OCI-LY7 (cell line): ENCODE measurements around the gene ZNF775. TPM values are rescaled to one million over a fixed set of nuclear protein-coding genes. Genes with fewer than 3 reads are reported as not detected.

ENCODE experiments used
- BruUV-seq: library from RNA; stranded (reverse); fragments of 400-500 nt; replicated peaks from 2 replicates; lab custom pipeline; 2021; lab: Mats Ljungman, UMichigan
- CTCF ChIA-PET: fragments of 300-600 bp; sonication (Branson Sonifier 250); formaldehyde crosslinking; loops from one replicate; lab custom pipeline; 2022; ENCODE audit warnings: antibody characterized with exemption; ENCODE audit not compliant: unreplicated experiment; lab: Charles Lee
- POLR2A ChIA-PET: fragments of 300-600 bp; sonication (Branson Sonifier 250); formaldehyde crosslinking; loops from one replicate; lab custom pipeline; 2022; ENCODE audit warnings: antibody characterized with exemption; lab: Charles Lee
- DNase-seq: peaks from one replicate; pipeline ENCODE4 v3.0.0-alpha.2; 2015; ENCODE audit warnings: low spot score
- H2AFZ ChIP-seq: fragments of 200-600 bp; sonication (generic), shearing (Covaris generic); 2 replicates; pipeline ENCODE4 v1.6.1; 2014; ENCODE audit warnings: mild to moderate bottlenecking, antibody characterized with exemption, low read length, moderate library complexity
- H3K27ac ChIP-seq: fragments of 200-600 bp; sonication (generic); 2 replicates; pipeline ENCODE4 v1.5.1; 2014; ENCODE audit warnings: mixed run types, low read depth, mild to moderate bottlenecking, moderate library complexity, low read length, inconsistent platforms; ENCODE audit not compliant: poor library complexity, severe bottlenecking
- H3K36me3 ChIP-seq: fragments of 200-600 bp; sonication (generic); 2 replicates; pipeline ENCODE4 v1.6.1; 2014; ENCODE audit warnings: mild to moderate bottlenecking, antibody characterized with exemption, low read length, moderate library complexity, mixed read lengths; ENCODE audit not compliant: insufficient read depth
- H3K4me1 ChIP-seq: fragments of 200-600 bp; sonication (generic); 2 replicates; pipeline ENCODE4 v1.5.1; 2014; ENCODE audit warnings: mild to moderate bottlenecking, low read length; ENCODE audit not compliant: insufficient read depth, poor library complexity, severe bottlenecking
- H3K4me2 ChIP-seq: fragments of 200-600 bp; sonication (generic); 2 replicates; pipeline ENCODE4 v1.6.1; 2014; ENCODE audit warnings: mild to moderate bottlenecking, low read length
- H3K4me3 ChIP-seq: fragments of 200-600 bp; sonication (generic); 2 replicates; pipeline ENCODE4 v1.5.1; 2014; ENCODE audit warnings: mild to moderate bottlenecking, low read depth, low read length; ENCODE audit not compliant: poor library complexity, severe bottlenecking
- H3K79me2 ChIP-seq: fragments of 200-600 bp; sonication (generic); 2 replicates; pipeline ENCODE4 v1.6.1; 2016; ENCODE audit warnings: low read depth, mild to moderate bottlenecking, low read length, moderate library complexity, mixed read lengths; ENCODE audit not compliant: insufficient read depth
- H3K9me2 ChIP-seq: fragments of 200-600 bp; sonication (generic); 2 replicates; pipeline ENCODE4 v1.6.1; 2016; ENCODE audit warnings: mild to moderate bottlenecking, low read length, mixed read lengths; ENCODE audit not compliant: insufficient read depth
- H3K9me3 ChIP-seq: fragments of 200-600 bp; sonication (generic); 2 replicates; pipeline ENCODE4 v1.6.1; 2014; ENCODE audit warnings: mild to moderate bottlenecking, mixed run types, low read length, mixed read lengths
- H4K20me1 ChIP-seq: fragments of 200-600 bp; sonication (generic); 2 replicates; pipeline ENCODE4 v1.6.1; 2014; ENCODE audit warnings: mild to moderate bottlenecking, antibody characterized with exemption, low read length, moderate library complexity, mixed read lengths; ENCODE audit not compliant: insufficient read depth
- EZH2phosphoT487 ChIP-seq: fragments of 200-600 bp; sonication (generic); IDR thresholded peaks from 2 replicates; pipeline ENCODE4 v1.6.1; 2018; ENCODE audit warnings: low read depth, borderline replicate concordance, mild to moderate bottlenecking, mixed run types, antibody characterized with exemption, low read length, moderate library complexity, mixed read lengths
- intact Hi-C: fragments of 100-400 bp; cut with micrococcal nuclease; formaldehyde crosslinking; loops from one replicate; pipeline ENCODE4 v1.10.0; 2022; ENCODE audit not compliant: unreplicated experiment
- total RNA-seq, 2 experiments: library from RNA; depleted of rRNA in 1 of 2; stranded (reverse); fragments of >200 nt in 1 of 2; shearing (Covaris generic) in 1 of 2; gene quantifications; 2 replicates each; pipeline ENCODE4 v1.2.3, GENCODE V29; 2014 to 2022
- TF ChIP-seq, protein P1 (sequence below): fragments of 200-600 bp; sonication (generic); conservative IDR thresholded peaks from 2 replicates; pipeline ENCODE4 v1.5.1; 2014; ENCODE audit warnings: mild to moderate bottlenecking, antibody characterized with exemption, low read length, moderate library complexity, mixed read lengths

The ZNF775 gene
- total RNA-seq, 2 experiments from 2014 or later: 4.7 to 6.5 TPM

DNA sequence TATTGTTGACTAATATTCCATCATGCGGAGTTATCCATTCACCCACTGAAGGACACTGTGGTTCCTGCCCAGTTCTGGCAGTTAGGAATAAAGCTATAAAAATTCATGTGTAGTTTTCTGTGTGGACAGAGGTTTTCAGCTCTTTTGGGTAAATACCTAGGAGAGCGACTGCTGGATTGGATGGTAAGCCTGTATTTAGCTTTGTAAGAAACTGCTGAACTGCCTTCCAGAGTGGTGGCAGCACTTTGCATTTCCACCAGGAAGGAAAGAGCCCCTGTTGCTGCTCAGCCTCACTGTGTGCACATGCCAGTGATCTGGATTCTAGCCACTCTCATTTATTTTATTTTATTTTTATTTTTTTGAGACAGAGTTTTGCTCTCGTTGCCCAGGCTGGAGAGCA is 14.2 kb downstream of the ZNF775 start:
- DNase-seq: no peak
- no peaks in the 10 kb centered on the region for H3K9me3 ChIP-seq
- intact Hi-C loops: no loop called here
- H3K79me2 ChIP-seq: no peaks in the 10 kb centered on the region
- POLR2A ChIA-PET: interaction anchor here (1.6 kb wide), 1 partner anchor 10 kb away, joined by 3 read pairs; no protein-coding TSS in a partner anchor
- no peaks in the 10 kb centered on the region for H3K9me2 ChIP-seq
- no peaks in the 10 kb centered on the region for H3K4me1 ChIP-seq
- H3K27ac ChIP-seq: no peak overlapping the region
- no TSS peak for BruUV-seq
- H2AFZ ChIP-seq: no peak overlapping the region
- no peaks in the 10 kb centered on the region for H3K36me3 ChIP-seq
- no peak overlapping the region for H3K4me2 ChIP-seq
- TF ChIP-seq EZH2phosphoT487: no peak
- TF ChIP-seq, protein P1, sequence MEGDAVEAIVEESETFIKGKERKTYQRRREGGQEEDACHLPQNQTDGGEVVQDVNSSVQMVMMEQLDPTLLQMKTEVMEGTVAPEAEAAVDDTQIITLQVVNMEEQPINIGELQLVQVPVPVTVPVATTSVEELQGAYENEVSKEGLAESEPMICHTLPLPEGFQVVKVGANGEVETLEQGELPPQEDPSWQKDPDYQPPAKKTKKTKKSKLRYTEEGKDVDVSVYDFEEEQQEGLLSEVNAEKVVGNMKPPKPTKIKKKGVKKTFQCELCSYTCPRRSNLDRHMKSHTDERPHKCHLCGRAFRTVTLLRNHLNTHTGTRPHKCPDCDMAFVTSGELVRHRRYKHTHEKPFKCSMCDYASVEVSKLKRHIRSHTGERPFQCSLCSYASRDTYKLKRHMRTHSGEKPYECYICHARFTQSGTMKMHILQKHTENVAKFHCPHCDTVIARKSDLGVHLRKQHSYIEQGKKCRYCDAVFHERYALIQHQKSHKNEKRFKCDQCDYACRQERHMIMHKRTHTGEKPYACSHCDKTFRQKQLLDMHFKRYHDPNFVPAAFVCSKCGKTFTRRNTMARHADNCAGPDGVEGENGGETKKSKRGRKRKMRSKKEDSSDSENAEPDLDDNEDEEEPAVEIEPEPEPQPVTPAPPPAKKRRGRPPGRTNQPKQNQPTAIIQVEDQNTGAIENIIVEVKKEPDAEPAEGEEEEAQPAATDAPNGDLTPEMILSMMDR: no peak
- no peak overlapping the region for H3K4me3 ChIP-seq
- CTCF ChIA-PET: interaction anchor here (0.6 kb wide), 1 partner anchor 846 kb away, joined by 3 read pairs; no protein-coding TSS in a partner anchor
- H4K20me1 ChIP-seq: no peaks in the 10 kb centered on the region

DNA sequence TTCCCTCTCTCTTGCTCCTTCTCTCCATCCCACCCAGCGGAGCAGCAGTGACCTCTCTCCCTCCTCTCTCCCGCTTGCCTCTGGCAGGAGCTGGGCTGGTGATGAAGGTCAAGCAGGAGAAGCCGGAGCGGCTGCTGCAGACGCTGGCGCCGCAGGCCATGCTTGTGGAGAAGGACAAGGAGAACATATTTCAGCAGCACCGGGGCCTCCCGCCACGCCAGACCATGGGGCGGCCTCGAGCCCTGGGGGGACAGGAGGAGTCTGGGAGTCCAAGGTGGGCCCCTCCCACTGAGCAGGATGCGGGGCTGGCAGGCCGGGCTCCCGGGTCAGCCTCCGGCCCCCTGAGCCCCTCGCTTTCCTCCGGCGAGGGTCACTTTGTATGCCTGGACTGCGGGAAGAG is 17.3 kb downstream of the ZNF775 start:
- TF ChIP-seq EZH2phosphoT487: no peak
- TF ChIP-seq, protein P1: no peak
- Histone ChIP-seq H3K4me3 (no peak overlapping the region), H3K9me3 (no peaks in the 10 kb centered on the region), H3K27ac (no peak overlapping the region), H3K9me2 (no peaks in the 10 kb centered on the region), H3K79me2 (no peaks in the 10 kb centered on the region), H3K4me2 (no peak overlapping the region), H4K20me1 (no peaks in the 10 kb centered on the region), H3K36me3 (no peaks in the 10 kb centered on the region), H2AFZ (no peak overlapping the region), H3K4me1 (no peaks in the 10 kb centered on the region)
- no peak for DNase-seq
- BruUV-seq: no TSS peak
- CTCF ChIA-PET: no interaction called here
- POLR2A ChIA-PET: no interaction called here
- intact Hi-C loops: no loop called here

DNA sequence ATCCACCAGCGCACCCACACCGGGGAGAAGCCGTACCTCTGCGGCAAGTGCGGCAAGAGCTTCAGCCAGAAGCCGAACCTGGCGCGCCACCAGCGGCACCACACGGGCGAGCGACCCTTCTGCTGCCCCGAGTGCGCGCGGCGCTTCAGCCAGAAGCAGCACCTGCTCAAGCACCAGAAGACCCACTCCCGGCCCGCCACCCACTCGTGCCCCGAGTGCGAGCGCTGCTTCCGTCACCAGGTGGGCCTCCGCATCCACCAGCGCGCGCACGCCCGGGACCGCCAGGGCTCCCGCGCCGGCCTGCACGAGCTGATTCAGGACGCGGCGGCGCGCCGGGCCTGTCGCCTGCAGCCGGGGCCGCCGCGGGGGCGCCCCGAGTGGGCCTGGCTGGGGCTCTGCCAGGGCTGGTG is 17.7 kb downstream of the ZNF775 start:
- Histone ChIP-seq H3K4me3 (no peak overlapping the region), H3K4me2 (no peak overlapping the region), H3K4me1 (no peaks in the 10 kb centered on the region), H3K79me2 (no peaks in the 10 kb centered on the region), H3K9me2 (no peaks in the 10 kb centered on the region), H3K36me3 (no peaks in the 10 kb centered on the region), H2AFZ (no peak overlapping the region), H4K20me1 (no peaks in the 10 kb centered on the region), H3K9me3 (no peaks in the 10 kb centered on the region), H3K27ac (no peak overlapping the region)
- CTCF ChIA-PET: no interaction called here
- POLR2A ChIA-PET: no interaction called here
- BruUV-seq: no TSS peak
- TF ChIP-seq, protein P1: no peak
- no peak for TF ChIP-seq EZH2phosphoT487
- intact Hi-C loops: no loop called here
- DNase-seq: no peak
